WTC11 (cell line): ENCODE data around the gene ERGIC3.

Experiments used
- ESRRA ChIP-seq: sonication (generic); formaldehyde crosslinking; IDR thresholded peaks from 2 replicates; pipeline ENCODE4 v1.8.1; 2022; ENCODE audit warnings: mild to moderate bottlenecking, missing genetic modification reagents, borderline replicate concordance
- NFATC4 ChIP-seq: fragments of 250-450 bp; sonication (Bioruptor Pico); IDR thresholded peaks from 2 replicates; pipeline ENCODE4 v1.9.0; 2021; ENCODE audit warnings: mild to moderate bottlenecking
- TF ChIP-seq, protein P1 (sequence below): fragments of 200-600 bp; IDR thresholded peaks from 2 replicates; pipeline ENCODE4 v1.8.0; 2022; ENCODE audit warnings: antibody characterized with exemption
- TF ChIP-seq, protein P2 (sequence below): sonication (generic); formaldehyde crosslinking; IDR thresholded peaks from 2 replicates; pipeline ENCODE4 v1.8.1; 2023; ENCODE audit warnings: mild to moderate bottlenecking, missing genetic modification reagents, moderate library complexity
- TF ChIP-seq, protein P3 (sequence below): sonication (generic); formaldehyde crosslinking; conservative IDR thresholded peaks from 2 replicates; pipeline ENCODE4 v1.8.1; 2022; ENCODE audit warnings: mild to moderate bottlenecking, missing genetic modification reagents

DNA sequence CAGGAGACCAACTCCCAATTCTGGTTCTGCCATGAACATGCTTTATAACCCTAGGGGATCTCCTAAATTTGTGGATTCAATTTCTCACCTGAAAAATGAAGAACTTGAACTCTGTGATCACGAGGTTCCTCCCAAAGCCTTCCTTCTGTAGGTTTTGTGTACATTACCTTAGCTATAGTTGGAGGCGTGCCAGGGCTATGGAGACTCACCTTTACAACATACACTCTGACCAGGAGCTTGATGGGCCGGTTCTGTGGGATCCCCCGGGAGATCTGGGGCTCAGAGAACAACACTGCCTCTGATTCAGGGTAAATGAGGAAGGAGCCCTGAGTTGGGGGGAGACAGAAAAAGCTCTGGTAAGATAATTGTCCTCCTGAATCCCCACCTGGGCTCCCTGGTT, 34.1 kb downstream of the ERGIC3 start:
- TF ChIP-seq, protein P1, sequence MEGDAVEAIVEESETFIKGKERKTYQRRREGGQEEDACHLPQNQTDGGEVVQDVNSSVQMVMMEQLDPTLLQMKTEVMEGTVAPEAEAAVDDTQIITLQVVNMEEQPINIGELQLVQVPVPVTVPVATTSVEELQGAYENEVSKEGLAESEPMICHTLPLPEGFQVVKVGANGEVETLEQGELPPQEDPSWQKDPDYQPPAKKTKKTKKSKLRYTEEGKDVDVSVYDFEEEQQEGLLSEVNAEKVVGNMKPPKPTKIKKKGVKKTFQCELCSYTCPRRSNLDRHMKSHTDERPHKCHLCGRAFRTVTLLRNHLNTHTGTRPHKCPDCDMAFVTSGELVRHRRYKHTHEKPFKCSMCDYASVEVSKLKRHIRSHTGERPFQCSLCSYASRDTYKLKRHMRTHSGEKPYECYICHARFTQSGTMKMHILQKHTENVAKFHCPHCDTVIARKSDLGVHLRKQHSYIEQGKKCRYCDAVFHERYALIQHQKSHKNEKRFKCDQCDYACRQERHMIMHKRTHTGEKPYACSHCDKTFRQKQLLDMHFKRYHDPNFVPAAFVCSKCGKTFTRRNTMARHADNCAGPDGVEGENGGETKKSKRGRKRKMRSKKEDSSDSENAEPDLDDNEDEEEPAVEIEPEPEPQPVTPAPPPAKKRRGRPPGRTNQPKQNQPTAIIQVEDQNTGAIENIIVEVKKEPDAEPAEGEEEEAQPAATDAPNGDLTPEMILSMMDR = no peak
- TF ChIP-seq, protein P2, sequence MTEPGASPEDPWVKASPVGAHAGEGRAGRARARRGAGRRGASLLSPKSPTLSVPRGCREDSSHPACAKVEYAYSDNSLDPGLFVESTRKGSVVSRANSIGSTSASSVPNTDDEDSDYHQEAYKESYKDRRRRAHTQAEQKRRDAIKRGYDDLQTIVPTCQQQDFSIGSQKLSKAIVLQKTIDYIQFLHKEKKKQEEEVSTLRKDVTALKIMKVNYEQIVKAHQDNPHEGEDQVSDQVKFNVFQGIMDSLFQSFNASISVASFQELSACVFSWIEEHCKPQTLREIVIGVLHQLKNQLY = no peak
- TF ChIP-seq NFATC4 (no peak), ESRRA (CRISPR knock-in tag) (no peak)
- TF ChIP-seq, protein P3, sequence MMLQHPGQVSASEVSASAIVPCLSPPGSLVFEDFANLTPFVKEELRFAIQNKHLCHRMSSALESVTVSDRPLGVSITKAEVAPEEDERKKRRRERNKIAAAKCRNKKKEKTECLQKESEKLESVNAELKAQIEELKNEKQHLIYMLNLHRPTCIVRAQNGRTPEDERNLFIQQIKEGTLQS (CRISPR knock-in tag) = no peak
